ENCODE measurements around the gene EPS15.
A peak's percentile ranks its signal among the peaks of the same experiment; 100 is the strongest.

The EPS15 gene

GRCh38 chr1:51378871-51379270, 140.2 kb downstream of the EPS15 start:
- no peak for DNase-seq (ENCODE audit: low read depth)

GRCh38 chr1:51373898-51374297, 145.2 kb downstream of the EPS15 start:
- DNase-seq (ENCODE audit: low read depth): no peak

GRCh38 chr1:51372561-51372960, 146.5 kb downstream of the EPS15 start:
- no peak for DNase-seq (ENCODE audit: low read depth)

- no peak for DNase-seq (ENCODE audit: low read depth)
Measured at GRCh38 chr1:51369171-51369570, 149.9 kb downstream of the EPS15 start.

GRCh38 chr1:51365774-51366173, 153.3 kb downstream of the EPS15 start:
- no peak for DNase-seq (ENCODE audit: low read depth)

GRCh38 chr1:51359879-51360278, 159.2 kb downstream of the EPS15 start:
- DNase-seq (ENCODE audit: low read depth): no peak

GRCh38 chr1:51355382-51355781, 163.7 kb downstream of the EPS15 start:
- no peak for DNase-seq (ENCODE audit: low read depth)

- no peak for DNase-seq (ENCODE audit: low read depth)
Measured at GRCh38 chr1:51354416-51354815, 164.7 kb downstream of the EPS15 start.

GRCh38 chr1:51351907-51352306, 167.2 kb downstream of the EPS15 start:
- DNase-seq (ENCODE audit: low read depth): no peak

- no peak for DNase-seq (ENCODE audit: low read depth)
Measured at GRCh38 chr1:51349862-51350261, 169.2 kb downstream of the EPS15 start.

- DNase-seq (ENCODE audit: low read depth): no peak
Measured at GRCh38 chr1:51348147-51348527, 170.9 kb downstream of the EPS15 start.

- DNase-seq (ENCODE audit: low read depth): no peak
Measured at GRCh38 chr1:51347398-51348146, 171.5 kb downstream of the EPS15 start.

- DNase-seq (ENCODE audit: low read depth): no peak
Measured at GRCh38 chr1:51346086-51346942, 172.8 kb downstream of the EPS15 start.

GRCh38 chr1:51345300-51345687, 173.8 kb downstream of the EPS15 start:
- no peak for DNase-seq (ENCODE audit: low read depth)

- no peak for DNase-seq (ENCODE audit: low read depth)
Measured at GRCh38 chr1:51344602-51345299, 174.3 kb downstream of the EPS15 start.

- DNase-seq (ENCODE audit: low read depth): no peak
Measured at GRCh38 chr1:51344276-51344601, 174.8 kb downstream of the EPS15 start.

- DNase-seq (ENCODE audit: low read depth): no peak
Measured at GRCh38 chr1:51343624-51344023, 175.4 kb downstream of the EPS15 start.

GRCh38 chr1:51342591-51343206, 176.4 kb downstream of the EPS15 start:
- no peak for DNase-seq (ENCODE audit: low read depth)

GRCh38 chr1:51341876-51342496, 177.1 kb downstream of the EPS15 start:
- DNase-seq (ENCODE audit: low read depth): peak; percentile 16

GRCh38 chr1:51340380-51340779, 178.7 kb downstream of the EPS15 start:
- peak; percentile 13 for DNase-seq (ENCODE audit: low read depth)

- DNase-seq (ENCODE audit: low read depth): no peak
Measured at GRCh38 chr1:51336711-51337110, 182.4 kb downstream of the EPS15 start.

- no peak for DNase-seq (ENCODE audit: low read depth)
Measured at GRCh38 chr1:51336004-51336403, 183.1 kb downstream of the EPS15 start.

Data from EH (cell line).